ENCODE measurements around the gene PDE4D. TPM values are rescaled to one million over a fixed set of nuclear protein-coding genes. Genes with fewer than 3 reads are reported as not detected.

The PDE4D gene
- total and polyA plus RNA-seq, 2 donors (not counting 1 experiment from before 2014, with no cell fraction given) = 14.9 to 171 TPM

GRCh38 chr5:59387127-59387526 is 506.4 kb downstream of the PDE4D start:
- no peak overlapping the region for H3K4me3 Mint-ChIP-seq
- peaks cover 13% of the 10 kb centered on the region for H3K4me1 Mint-ChIP-seq
- no peaks in the 10 kb centered on the region for H4K20me1 ChIP-seq (ENCODE audit: control insufficient read depth, insufficient read depth, low read length, poor library complexity, severe bottlenecking)
- ChIA-PET POLR2A (no interaction called here), CTCF (interaction anchor here (0.8 to 7.3 kb wide), 9 partner anchors 9 to 413 kb away, joined by 3 to 83 read pairs (median 4); no protein-coding TSS in a partner anchor)
- no peak for DNase-seq
- H3K27me3 ChIP-seq (replicated peaks in 1 of 4; ENCODE audit: control extremely low read depth in 1 of 4, control insufficient read depth in 3 of 4, insufficient read depth in 4 of 4, low read length in 3 of 4) = no peaks in the 10 kb centered on the region
- no peak overlapping the region for H3K27ac Mint-ChIP-seq
- no peak overlapping the region for H2AFZ ChIP-seq (ENCODE audit: insufficient read depth, low read depth, low read length, poor library complexity, severe bottlenecking)
- TF ChIP-seq EZH2 (IDR thresholded peaks at IDR 0.05; ENCODE audit: borderline replicate concordance, insufficient read depth, low read depth, low read length, poor library complexity, severe bottlenecking) (no peak), CTCF (IDR thresholded peaks at IDR 0.05) (no peak)
- no peaks in the 10 kb centered on the region for H3K27me3 Mint-ChIP-seq
- no peaks in the 10 kb centered on the region for H3K36me3 ChIP-seq (replicated peaks in 1 of 2; ENCODE audit: control extremely low read depth in 1 of 2, control insufficient read depth in 1 of 2, extremely low read depth in 1 of 2, insufficient read depth in 2 of 2, low read length in 1 of 2)
- no peak overlapping the region for H3K4me3 ChIP-seq (ENCODE audit: control extremely low read depth in 1 of 5, extremely low read depth in 1 of 5, insufficient read depth in 1 of 5, low read depth in 2 of 5, low read length in 4 of 5)
- no peaks in the 10 kb centered on the region for H3K79me2 ChIP-seq (ENCODE audit: control insufficient read depth, insufficient read depth, low read length)
- no peak overlapping the region for H3K4me2 ChIP-seq (replicated peaks; ENCODE audit: low read depth, low read length, poor library complexity, severe bottlenecking)
- no peaks in the 10 kb centered on the region for H3K9me3 Mint-ChIP-seq (ENCODE audit: insufficient read depth)
- H3K9ac ChIP-seq (ENCODE audit: low read length) = no peak overlapping the region
- ATAC-seq (ENCODE audit: low read depth) = no peak
- no peaks in the 10 kb centered on the region for H3K4me1 ChIP-seq (ENCODE audit: control insufficient read depth in 2 of 2, insufficient read depth in 2 of 2, low read length in 2 of 2)
- no peaks in the 10 kb centered on the region for H3K9me3 ChIP-seq (ENCODE audit: control extremely low read depth in 1 of 3, control insufficient read depth in 2 of 3, insufficient read depth in 1 of 3, low read length in 2 of 3)
- no peak overlapping the region for H3K27ac ChIP-seq (ENCODE audit: low read length in 2 of 2)
- intact Hi-C loops (cut with micrococcal nuclease) = no loop called here

- H3K27me3 Mint-ChIP-seq = no peaks in the 10 kb centered on the region
- Histone ChIP-seq H3K4me1 (ENCODE audit: control insufficient read depth in 2 of 2, insufficient read depth in 2 of 2, low read length in 2 of 2) (no peaks in the 10 kb centered on the region), H3K9ac (ENCODE audit: low read length) (no peak overlapping the region), H3K36me3 (replicated peaks in 1 of 2; ENCODE audit: control extremely low read depth in 1 of 2, control insufficient read depth in 1 of 2, extremely low read depth in 1 of 2, insufficient read depth in 2 of 2, low read length in 1 of 2) (no peaks in the 10 kb centered on the region), H3K4me2 (replicated peaks; ENCODE audit: low read depth, low read length, poor library complexity, severe bottlenecking) (no peak overlapping the region), H3K4me3 (ENCODE audit: control extremely low read depth in 1 of 5, extremely low read depth in 1 of 5, insufficient read depth in 1 of 5, low read depth in 2 of 5, low read length in 4 of 5) (no peak overlapping the region), H4K20me1 (ENCODE audit: control insufficient read depth, insufficient read depth, low read length, poor library complexity, severe bottlenecking) (no peaks in the 10 kb centered on the region), H3K9me3 (ENCODE audit: control extremely low read depth in 1 of 3, control insufficient read depth in 2 of 3, insufficient read depth in 1 of 3, low read length in 2 of 3) (no peaks in the 10 kb centered on the region), H2AFZ (ENCODE audit: insufficient read depth, low read depth, low read length, poor library complexity, severe bottlenecking) (no peak overlapping the region), H3K79me2 (ENCODE audit: control insufficient read depth, insufficient read depth, low read length) (no peaks in the 10 kb centered on the region), H3K27me3 (replicated peaks in 1 of 4; ENCODE audit: control extremely low read depth in 1 of 4, control insufficient read depth in 3 of 4, insufficient read depth in 4 of 4, low read length in 3 of 4) (no peaks in the 10 kb centered on the region), H3K27ac (ENCODE audit: low read length in 2 of 2) (no peak overlapping the region)
- TF ChIP-seq CTCF (IDR thresholded peaks at IDR 0.05) = no peak
- no peak for TF ChIP-seq EZH2 (IDR thresholded peaks at IDR 0.05; ENCODE audit: borderline replicate concordance, insufficient read depth, low read depth, low read length, poor library complexity, severe bottlenecking)
- H3K4me1 Mint-ChIP-seq = peaks cover 4% of the 10 kb centered on the region
- WGBS (ENCODE audit: insufficient coverage) = 88% methylated on average over 1 of the region's 2 CpGs
- ChIA-PET CTCF (interaction anchor here (1.1 to 2.4 kb wide), 3 partner anchors 11 to 289 kb away, joined by 3 to 8 read pairs (median 6); no protein-coding TSS in a partner anchor), POLR2A (no interaction called here)
- intact Hi-C loops (cut with micrococcal nuclease) = no loop called here
- no peak overlapping the region for H3K4me3 Mint-ChIP-seq
- ATAC-seq (ENCODE audit: low read depth) = no peak
- no peak overlapping the region for H3K27ac Mint-ChIP-seq
- H3K9me3 Mint-ChIP-seq (ENCODE audit: insufficient read depth) = no peaks in the 10 kb centered on the region
- no peak for DNase-seq
Measured at GRCh38 chr5:59385700-59386099, 507.8 kb downstream of the PDE4D start.
